NK-92 (cell line): ENCODE results near the gene IL36B.

Experiments
- DNase-seq: peaks from one replicate; lab custom pipeline; 2025; ENCODE audit not compliant: unreplicated experiment; lab: John Stamatoyannopoulos, UW

Gene IL36B

DNA sequence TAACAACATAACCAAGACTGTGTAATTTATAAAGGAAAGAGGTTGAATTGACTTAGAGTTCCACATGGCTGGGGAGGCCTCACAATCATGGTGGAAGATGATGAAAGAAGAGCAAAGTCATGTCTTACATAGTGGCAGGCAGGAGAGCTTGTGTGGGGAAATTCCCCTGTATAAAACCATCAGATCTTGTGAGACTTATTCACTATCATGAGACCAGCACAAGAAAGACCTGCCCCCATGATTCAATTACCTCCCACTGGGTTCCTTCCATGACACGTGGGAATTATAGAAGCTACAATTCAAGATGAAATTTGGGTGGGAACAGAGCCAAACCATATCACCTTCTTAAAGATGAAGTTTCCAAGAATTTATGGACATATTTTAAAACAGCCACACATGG lies 3.9 kb upstream of the IL36B start:
- DNase-seq = no peak

- DNase-seq = no peak
These were observed 1.4 kb upstream of the IL36B start for GRCh38 chr2:113054066-113054465.

DNA sequence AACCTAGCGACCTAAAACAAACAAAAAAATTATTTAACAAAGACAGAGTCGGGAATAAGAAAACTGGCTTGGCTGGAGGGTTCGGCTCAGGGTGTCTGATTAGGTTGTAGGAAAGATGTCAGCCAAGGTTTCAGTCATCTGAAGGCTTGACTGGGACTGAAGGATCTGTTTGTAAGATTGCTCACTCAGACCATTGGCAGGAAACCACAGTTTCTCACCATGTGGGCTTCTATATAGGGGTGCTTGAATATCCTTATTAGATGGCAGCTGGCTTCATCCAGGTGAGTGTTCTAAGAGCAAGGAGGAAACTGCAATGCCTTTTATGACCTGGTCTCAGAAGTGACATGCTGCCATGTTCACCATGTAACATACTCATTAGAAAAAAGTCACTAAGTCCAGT lies 999 bp upstream of the IL36B start:
- no peak for DNase-seq

- DNase-seq = no peak
These were observed 1.5 kb downstream of the IL36B start for GRCh38 chr2:113050921-113051895.

GRCh38 chr2:113046465-113046864 lies 6.2 kb downstream of the IL36B start:
- DNase-seq = no peak

DNA sequence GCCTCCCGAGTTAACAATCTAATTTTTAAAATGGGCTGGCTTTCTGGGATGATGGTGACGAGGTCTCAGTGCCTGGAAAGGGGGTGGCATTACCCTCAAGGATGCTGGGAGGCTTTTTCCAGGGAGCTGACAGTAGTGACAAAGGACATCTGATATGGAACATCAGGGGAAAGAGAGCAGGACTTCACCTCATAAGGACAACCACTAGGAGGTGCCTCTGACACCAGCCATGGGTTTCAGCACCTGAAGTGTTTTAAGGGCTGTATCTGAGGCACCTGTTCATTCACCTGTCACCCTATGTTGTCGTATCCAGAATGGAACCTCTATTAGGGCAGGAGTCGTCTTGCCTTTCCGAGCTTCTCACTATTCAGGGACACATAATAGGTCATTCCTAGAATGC lies 10.8 kb downstream of the IL36B start:
- DNase-seq = no peak

DNA sequence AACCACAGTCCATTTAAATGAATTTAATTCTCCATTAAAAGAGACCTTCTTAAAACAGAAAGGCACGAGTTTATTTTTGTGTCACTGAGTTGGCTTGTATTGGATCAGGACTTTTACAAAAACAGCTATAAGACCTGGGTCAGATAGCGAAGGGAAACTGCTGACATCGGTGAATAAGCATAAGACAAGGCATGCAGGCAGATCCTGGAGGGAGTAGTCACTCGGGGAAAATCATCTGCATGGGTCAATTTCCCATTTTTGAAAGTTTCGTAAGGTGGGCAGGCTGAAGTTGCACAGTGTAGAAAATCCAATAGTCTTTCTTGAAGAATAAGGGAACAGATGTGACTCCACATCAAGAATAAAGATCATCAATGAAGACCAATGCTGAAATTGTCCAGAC lies 12.9 kb downstream of the IL36B start:
- DNase-seq = no peak

GRCh38 chr2:113039158-113039557 lies 13.5 kb downstream of the IL36B start:
- no peak for DNase-seq

DNA sequence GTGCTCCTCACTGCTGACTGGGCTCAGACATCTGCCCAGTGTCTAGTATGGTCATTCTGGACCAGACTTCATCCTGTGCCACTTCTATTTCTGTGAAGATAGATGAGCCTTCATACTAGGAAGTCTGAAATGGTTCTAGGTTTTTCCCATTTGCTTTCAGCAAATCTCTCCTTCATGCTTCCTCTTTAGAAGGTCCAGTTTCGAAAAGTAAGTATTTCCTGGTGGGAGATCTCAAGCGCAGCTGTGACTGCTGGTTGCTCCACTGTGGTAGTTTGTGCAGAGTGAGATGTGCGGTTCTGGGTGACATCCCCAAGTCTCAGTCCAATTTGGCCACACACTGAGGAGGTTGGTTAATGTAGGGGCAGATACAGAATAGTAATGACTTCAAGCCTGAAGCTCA lies 14.4 kb downstream of the IL36B start:
- DNase-seq = no peak

- DNase-seq = no peak
These were observed 15.9 kb downstream of the IL36B start for GRCh38 chr2:113036763-113037162.

- no peak for DNase-seq
These were observed 18.7 kb downstream of the IL36B start for GRCh38 chr2:113034016-113034415.

DNA sequence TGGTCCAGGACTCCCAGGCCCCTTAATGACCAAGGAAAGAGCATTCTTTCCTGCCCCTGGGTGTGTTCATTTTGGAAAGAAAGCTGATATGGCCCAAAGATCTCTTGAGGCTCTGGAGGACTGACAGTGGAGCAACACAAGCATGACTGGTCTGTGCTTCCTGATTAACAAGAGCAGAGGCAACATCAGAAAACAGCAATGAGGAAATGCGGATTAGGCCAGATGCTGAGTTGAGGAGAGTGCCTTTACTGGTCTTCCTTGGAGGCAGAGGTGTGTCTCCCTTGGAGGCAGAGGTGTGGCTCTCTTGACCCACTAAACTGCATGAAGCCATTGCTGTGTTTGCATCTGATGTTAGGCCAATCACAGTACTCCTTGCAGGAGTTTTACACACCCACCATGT lies 19.9 kb downstream of the IL36B start:
- DNase-seq = no peak

DNA sequence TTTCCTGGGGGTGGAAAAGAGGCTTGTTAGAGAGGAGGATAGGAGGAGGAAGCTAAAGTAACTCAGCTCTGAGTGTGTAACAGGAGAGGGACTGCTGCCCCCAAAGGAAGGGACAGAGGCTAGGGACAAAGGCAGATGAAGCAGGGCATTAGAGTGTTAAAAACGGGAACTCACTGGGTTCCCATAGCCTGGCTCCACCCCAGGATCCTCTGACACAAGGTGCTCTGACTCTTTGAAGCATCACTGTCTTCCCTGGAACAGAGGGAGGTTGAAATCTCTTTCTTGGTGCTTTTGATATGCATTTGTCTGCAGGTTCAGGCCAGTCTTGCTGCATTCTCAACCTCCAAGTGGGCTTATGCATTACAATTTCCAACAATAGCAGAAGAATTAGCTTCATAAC lies 24.6 kb downstream of the IL36B start:
- no peak for DNase-seq

GRCh38 chr2:113027691-113028090 lies 25.0 kb downstream of the IL36B start:
- DNase-seq = no peak

GRCh38 chr2:113025737-113026136 lies 26.9 kb downstream of the IL36B start:
- no peak for DNase-seq

GRCh38 chr2:113024764-113025163 lies 27.9 kb downstream of the IL36B start:
- no peak for DNase-seq

GRCh38 chr2:113021312-113021711 lies 31.4 kb downstream of the IL36B start:
- no peak for DNase-seq

GRCh38 chr2:113018509-113018908 lies 34.2 kb downstream of the IL36B start:
- DNase-seq = no peak

- no peak for DNase-seq
These were observed 37.0 kb downstream of the IL36B start for GRCh38 chr2:113015655-113016054.

- no peak for DNase-seq
These were observed 37.6 kb downstream of the IL36B start for GRCh38 chr2:113015042-113015441.

DNA sequence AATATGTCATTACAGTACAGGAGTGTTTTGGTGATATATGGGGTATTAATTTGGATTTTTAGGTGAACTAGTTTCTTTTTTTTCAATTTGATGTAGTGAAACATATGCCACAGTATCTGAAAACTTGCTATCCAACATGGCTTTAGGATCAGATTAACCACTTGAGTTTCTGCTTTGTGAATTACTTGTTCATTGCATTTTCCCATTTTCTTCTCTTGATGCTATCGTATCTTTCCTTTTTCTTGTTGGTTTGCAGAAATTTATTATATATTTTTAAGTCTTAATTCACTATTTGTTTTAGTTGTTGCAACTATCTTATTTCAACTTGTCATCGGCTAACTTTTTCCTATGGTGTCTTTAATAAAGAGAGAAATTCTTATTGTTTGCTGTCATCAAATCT lies 38.6 kb downstream of the IL36B start:
- DNase-seq = no peak

DNA sequence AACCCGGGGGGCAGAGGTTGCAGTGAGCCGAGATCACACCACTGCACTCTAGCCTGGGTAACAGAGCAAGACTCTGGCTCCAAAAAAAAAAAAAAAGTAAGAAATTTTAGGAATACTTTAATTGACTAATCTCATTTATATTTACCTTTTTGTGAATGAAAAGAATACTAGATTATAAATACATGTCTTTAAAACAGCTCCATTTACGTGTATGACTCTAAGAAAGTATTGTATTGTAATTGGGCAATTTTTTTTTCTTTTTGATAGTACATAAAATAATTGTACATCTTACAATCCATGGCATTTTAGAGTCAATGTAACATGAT lies 39.4 kb downstream of the IL36B start:
- no peak for DNase-seq
